Esophagus muscularis mucosa (tissue), 4 donors: ENCODE results near the gene ERGIC1.

ENCODE experiments used
- EP300 ChIP-seq: sonication (generic); formaldehyde crosslinking; IDR thresholded peaks from one replicate; pipeline ENCODE4 v1.6.1; 2017; ENCODE audit warnings: antibody characterized with exemption
- POLR2A ChIP-seq: fragments of 450-650 bp; IDR thresholded peaks from one replicate; pipeline ENCODE4 v1.6.1; 2017; ENCODE audit warnings: antibody characterized with exemption, moderate library complexity, mild to moderate bottlenecking, low read depth
- TF ChIP-seq, protein P1 (sequence below), 3 experiments: fragments of 200-600 bp in 2 of 3; fragments of 450-650 bp in 1 of 3; sonication (generic) in 2 of 3; IDR thresholded peaks; one replicate each; pipeline ENCODE4 v1.5.1; 2017 to 2019; ENCODE audit warnings: antibody characterized with exemption in 3 of 3, mild to moderate bottlenecking in 2 of 3, moderate library complexity in 1 of 3

DNA sequence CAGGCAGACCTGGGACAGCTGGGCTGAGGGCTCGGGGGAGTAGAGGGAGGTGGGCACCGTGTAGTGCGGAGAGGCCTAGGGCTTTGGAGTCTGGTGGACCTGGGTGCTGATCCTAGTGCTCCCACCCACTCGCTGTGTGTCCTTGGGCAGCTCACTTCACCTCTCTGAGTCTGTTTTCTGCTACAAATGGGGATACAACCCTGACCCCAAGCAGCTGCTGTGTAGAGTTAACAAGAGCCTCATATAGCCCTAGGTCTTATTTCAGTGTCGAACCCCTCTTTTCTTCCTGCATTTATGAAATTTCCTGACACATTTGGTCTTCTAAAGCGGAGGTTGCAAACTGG, 16.4 kb downstream of the ERGIC1 start:
- TF ChIP-seq EP300 = no peak
- no peak for TF ChIP-seq POLR2A
- TF ChIP-seq, protein P1, sequence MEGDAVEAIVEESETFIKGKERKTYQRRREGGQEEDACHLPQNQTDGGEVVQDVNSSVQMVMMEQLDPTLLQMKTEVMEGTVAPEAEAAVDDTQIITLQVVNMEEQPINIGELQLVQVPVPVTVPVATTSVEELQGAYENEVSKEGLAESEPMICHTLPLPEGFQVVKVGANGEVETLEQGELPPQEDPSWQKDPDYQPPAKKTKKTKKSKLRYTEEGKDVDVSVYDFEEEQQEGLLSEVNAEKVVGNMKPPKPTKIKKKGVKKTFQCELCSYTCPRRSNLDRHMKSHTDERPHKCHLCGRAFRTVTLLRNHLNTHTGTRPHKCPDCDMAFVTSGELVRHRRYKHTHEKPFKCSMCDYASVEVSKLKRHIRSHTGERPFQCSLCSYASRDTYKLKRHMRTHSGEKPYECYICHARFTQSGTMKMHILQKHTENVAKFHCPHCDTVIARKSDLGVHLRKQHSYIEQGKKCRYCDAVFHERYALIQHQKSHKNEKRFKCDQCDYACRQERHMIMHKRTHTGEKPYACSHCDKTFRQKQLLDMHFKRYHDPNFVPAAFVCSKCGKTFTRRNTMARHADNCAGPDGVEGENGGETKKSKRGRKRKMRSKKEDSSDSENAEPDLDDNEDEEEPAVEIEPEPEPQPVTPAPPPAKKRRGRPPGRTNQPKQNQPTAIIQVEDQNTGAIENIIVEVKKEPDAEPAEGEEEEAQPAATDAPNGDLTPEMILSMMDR (IDR thresholded peaks at IDR 0.05) = no peak
